ENCODE data around the gene TNRC6C. TPM values are rescaled to one million over a fixed set of nuclear protein-coding genes. Genes with fewer than 3 reads are reported as not detected.

The TNRC6C gene
- total and polyA plus RNA-seq, 9 of the 15 experiments (the other 6 are each of a cell fraction or from before 2014, with no cell fraction given), result 0.20 to 4.9 (median 2.3) TPM

GRCh38 chr17:78133971-78134898, 175.7 kb downstream of the TNRC6C start (continued):
- TF ChIP-seq ETV6 (IDR thresholded peaks at IDR 0.05; ENCODE audit: borderline replicate concordance in 1 of 2, low read depth in 2 of 2, low read length in 1 of 2) (no peak), ETV6 (CRISPR knock-in tag; IDR thresholded peaks at IDR 0.05; ENCODE audit: borderline replicate concordance) (no peak), PRMT5 (CRISPR knock-in tag; IDR thresholded peaks at IDR 0.05) (no peak), ZBTB9 (CRISPR knock-in tag; IDR thresholded peaks at IDR 0.05) (no peak), MEF2D (tag; conservative IDR thresholded peaks at IDR 0.05; ENCODE audit: low read depth) (no peak), ZNF586 (CRISPR knock-in tag; conservative IDR thresholded peaks at IDR 0.05) (no peak), PTRF (tag; IDR thresholded peaks at IDR 0.05) (no peak), HDAC2 (IDR thresholded peaks at IDR 0.05) (peak; percentile 89), NCOA4 (IDR thresholded peaks at IDR 0.05; ENCODE audit: partially characterized antibody) (no peak), CBX3 (IDR thresholded peaks at IDR 0.05; ENCODE audit: borderline replicate concordance in 1 of 2, low read length in 2 of 2) (peak in 1 of 2 experiments; percentile 83; a peak in 1 of 3 replicates), MEIS2 (IDR thresholded peaks at IDR 0.05; ENCODE audit: partially characterized antibody) (peak; percentile 34), BACH1 (tag; IDR thresholded peaks at IDR 0.05) (no peak), CXXC5 (CRISPR knock-in tag; IDR thresholded peaks at IDR 0.05) (peak; percentile 45), ARHGAP35 (IDR thresholded peaks at IDR 0.05; ENCODE audit: partially characterized antibody) (no peak), CHD4 (IDR thresholded peaks at IDR 0.05; ENCODE audit: insufficient read depth, insufficient replicate concordance, low read depth, low read length, poor library complexity, severe bottlenecking) (peak; percentile 61), RB1 (IDR thresholded peaks at IDR 0.05; ENCODE audit: low read depth) (peak; percentile 43; the same call in 1 of the 2 replicates), SMAD4 (CRISPR knock-in tag; conservative IDR thresholded peaks at IDR 0.05) (peak; percentile 49; the same call in 1 of the 2 replicates)
- TF ChIP-seq, protein P1, sequence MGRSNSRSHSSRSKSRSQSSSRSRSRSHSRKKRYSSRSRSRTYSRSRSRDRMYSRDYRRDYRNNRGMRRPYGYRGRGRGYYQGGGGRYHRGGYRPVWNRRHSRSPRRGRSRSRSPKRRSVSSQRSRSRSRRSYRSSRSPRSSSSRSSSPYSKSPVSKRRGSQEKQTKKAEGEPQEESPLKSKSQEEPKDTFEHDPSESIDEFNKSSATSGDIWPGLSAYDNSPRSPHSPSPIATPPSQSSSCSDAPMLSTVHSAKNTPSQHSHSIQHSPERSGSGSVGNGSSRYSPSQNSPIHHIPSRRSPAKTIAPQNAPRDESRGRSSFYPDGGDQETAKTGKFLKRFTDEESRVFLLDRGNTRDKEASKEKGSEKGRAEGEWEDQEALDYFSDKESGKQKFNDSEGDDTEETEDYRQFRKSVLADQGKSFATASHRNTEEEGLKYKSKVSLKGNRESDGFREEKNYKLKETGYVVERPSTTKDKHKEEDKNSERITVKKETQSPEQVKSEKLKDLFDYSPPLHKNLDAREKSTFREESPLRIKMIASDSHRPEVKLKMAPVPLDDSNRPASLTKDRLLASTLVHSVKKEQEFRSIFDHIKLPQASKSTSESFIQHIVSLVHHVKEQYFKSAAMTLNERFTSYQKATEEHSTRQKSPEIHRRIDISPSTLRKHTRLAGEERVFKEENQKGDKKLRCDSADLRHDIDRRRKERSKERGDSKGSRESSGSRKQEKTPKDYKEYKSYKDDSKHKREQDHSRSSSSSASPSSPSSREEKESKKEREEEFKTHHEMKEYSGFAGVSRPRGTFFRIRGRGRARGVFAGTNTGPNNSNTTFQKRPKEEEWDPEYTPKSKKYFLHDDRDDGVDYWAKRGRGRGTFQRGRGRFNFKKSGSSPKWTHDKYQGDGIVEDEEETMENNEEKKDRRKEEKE (IDR thresholded peaks at IDR 0.05; ENCODE audit: borderline replicate concordance in 1 of 2, control insufficient read depth in 1 of 2, low read depth in 2 of 2, low read length in 1 of 2), result no peak
- TF ChIP-seq, protein P2, sequence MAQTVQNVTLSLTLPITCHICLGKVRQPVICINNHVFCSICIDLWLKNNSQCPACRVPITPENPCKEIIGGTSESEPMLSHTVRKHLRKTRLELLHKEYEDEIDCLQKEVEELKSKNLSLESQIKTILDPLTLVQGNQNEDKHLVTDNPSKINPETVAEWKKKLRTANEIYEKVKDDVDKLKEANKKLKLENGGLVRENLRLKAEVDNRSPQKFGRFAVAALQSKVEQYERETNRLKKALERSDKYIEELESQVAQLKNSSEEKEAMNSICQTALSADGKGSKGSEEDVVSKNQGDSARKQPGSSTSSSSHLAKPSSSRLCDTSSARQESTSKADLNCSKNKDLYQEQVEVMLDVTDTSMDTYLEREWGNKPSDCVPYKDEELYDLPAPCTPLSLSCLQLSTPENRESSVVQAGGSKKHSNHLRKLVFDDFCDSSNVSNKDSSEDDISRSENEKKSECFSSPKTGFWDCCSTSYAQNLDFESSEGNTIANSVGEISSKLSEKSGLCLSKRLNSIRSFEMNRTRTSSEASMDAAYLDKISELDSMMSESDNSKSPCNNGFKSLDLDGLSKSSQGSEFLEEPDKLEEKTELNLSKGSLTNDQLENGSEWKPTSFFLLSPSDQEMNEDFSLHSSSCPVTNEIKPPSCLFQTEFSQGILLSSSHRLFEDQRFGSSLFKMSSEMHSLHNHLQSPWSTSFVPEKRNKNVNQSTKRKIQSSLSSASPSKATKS (CRISPR knock-in tag; IDR thresholded peaks at IDR 0.05), result no peak
